Measurements from ENCODE around the gene BRK1. TPM values are rescaled to one million over a fixed set of nuclear protein-coding genes. Genes with fewer than 3 reads are reported as not detected.

The BRK1 gene
- total and polyA plus RNA-seq, 4 donors, result 108 to 184 (median 124) TPM

DNA sequence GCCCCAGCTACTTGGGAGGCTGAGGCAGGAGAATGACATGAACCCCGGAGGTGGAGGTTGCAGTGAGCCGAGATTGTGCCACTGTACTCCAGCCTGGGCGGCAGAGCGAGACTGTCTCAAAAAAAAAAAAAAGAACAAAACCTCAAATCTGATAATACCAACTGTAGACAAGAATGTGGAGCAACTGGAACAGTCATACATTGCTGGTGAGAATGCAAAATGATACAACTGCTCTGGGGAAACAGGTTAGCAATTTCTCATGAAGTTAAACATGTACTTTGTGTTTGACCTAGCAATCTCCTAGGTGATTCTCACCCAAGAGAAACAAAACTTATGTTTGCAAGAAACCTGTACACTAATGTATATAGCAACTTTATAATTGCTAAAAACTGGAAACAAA, 21.7 kb downstream of the BRK1 start:
- 82 to 88% methylated on average over 4 of the region's 4 CpGs for WGBS, 2 donors
- no peak overlapping the region for H3K27ac ChIP-seq (ENCODE audit: low read depth in 1 of 2, low read length in 1 of 2)
- no peaks in the 10 kb centered on the region for H3K27me3 ChIP-seq (ENCODE audit: control insufficient read depth in 3 of 3, insufficient read depth in 3 of 3, low read length in 2 of 3)
- ATAC-seq (ENCODE audit: insufficient read depth, low FRiP score) (no peak), DNase-seq (no peak)
- TF ChIP-seq, protein P1, sequence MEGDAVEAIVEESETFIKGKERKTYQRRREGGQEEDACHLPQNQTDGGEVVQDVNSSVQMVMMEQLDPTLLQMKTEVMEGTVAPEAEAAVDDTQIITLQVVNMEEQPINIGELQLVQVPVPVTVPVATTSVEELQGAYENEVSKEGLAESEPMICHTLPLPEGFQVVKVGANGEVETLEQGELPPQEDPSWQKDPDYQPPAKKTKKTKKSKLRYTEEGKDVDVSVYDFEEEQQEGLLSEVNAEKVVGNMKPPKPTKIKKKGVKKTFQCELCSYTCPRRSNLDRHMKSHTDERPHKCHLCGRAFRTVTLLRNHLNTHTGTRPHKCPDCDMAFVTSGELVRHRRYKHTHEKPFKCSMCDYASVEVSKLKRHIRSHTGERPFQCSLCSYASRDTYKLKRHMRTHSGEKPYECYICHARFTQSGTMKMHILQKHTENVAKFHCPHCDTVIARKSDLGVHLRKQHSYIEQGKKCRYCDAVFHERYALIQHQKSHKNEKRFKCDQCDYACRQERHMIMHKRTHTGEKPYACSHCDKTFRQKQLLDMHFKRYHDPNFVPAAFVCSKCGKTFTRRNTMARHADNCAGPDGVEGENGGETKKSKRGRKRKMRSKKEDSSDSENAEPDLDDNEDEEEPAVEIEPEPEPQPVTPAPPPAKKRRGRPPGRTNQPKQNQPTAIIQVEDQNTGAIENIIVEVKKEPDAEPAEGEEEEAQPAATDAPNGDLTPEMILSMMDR (IDR thresholded peaks at IDR 0.05; ENCODE audit: control extremely low read depth, extremely low read depth), result no peak
- no peak overlapping the region for H3K4me3 ChIP-seq
- no peaks in the 10 kb centered on the region for H3K9me3 ChIP-seq (ENCODE audit: control insufficient read depth in 4 of 4, insufficient read depth in 3 of 4, low read length in 3 of 4)
- H3K4me1 ChIP-seq (ENCODE audit: control insufficient read depth in 5 of 5, insufficient read depth in 5 of 5, low read length in 5 of 5), result no peaks in the 10 kb centered on the region
- H3K36me3 ChIP-seq (ENCODE audit: control insufficient read depth in 4 of 4, insufficient read depth in 4 of 4, low read length in 4 of 4), result no peaks in the 10 kb centered on the region
- no peak overlapping the region for H3K9ac ChIP-seq (ENCODE audit: insufficient read depth in 1 of 2, low read length in 2 of 2)

DNA sequence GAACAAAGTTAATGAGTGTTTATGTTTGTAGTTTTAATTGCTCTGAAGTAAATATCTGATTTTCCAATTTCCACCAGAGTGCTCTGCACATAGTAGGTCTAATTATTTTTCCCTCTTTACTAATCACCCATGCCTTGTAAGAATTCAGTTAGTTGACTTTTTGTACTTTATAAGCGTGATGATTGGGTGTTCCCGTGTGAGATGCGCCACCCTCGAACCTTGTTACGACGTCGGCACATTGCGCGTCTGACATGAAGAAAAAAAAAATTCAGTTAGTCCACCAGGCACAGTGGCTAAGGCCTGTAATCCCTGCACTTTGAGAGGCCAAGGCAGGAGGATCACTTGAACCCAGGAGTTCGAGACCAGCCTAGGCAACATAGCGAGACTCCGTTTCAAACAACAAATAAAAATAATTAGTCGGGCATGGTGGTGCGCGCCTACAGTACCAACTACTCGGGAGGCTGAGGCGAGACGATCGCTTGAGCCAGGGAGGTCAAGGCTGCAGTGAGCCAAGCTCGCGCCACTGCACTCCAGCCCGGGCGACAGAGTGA, 25.6 kb downstream of the BRK1 start:
- ATAC-seq (ENCODE audit: insufficient read depth, low FRiP score), result no peak
- TF ChIP-seq, protein P1 (IDR thresholded peaks at IDR 0.05; ENCODE audit: control extremely low read depth, extremely low read depth), result no peak
- peaks cover 0 to 11% (median 8%) of the 10 kb centered on the region in 5 donors for H3K4me1 ChIP-seq (ENCODE audit: control insufficient read depth in 5 of 5, insufficient read depth in 5 of 5, low read length in 5 of 5)

DNA sequence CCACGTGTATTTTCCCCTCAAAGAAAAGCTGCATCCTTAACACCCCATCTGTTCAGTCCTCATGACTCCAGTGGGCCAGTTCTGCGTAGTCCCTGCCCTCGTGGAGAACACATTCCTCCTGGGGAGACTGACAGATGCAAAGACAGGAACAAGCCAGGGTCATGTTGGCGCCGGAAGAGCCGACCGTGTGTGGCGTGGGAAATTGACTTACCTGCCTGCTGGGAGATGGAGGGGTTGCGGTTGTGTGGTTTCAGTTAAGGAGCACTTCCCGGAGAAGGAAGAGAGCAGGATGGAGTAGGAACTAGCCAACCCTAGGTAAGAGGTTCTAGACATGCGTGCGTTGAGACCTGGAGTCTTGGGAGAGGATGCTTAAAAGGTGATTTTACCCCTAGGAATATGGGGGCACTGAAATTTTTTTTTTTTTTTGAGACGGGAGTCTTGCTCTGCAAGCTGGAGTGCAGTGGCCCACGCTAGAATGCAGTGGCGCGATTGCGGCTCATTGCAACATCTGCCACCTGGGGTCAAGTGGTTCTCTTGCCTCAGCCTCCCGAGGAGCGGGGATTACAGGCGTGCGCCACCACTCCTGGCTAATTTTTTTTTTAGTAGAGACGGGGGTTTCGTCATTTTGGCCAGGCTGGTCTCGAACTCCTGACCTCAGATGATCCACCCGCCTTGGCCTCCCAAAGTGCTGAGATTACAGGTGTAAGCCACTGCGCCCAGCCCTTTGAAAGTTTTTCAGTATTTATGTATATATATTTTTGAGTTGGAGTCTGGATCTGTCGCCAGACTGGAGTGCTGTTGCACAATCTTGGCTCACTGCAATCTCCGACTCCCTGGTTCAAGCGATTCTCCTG, 27.5 kb downstream of the BRK1 start:
- WGBS, 2 donors, result 50 to 58% methylated on average over 29 of the region's 29 CpGs
- H3K27ac ChIP-seq (ENCODE audit: low read depth in 1 of 2, low read length in 1 of 2), result peak overlapping the region in 1 of 2 donors; percentile 3
- no peak overlapping the region for H3K9ac ChIP-seq (ENCODE audit: insufficient read depth in 1 of 2, low read length in 2 of 2)

More for the DNA sequence above, 25.6 kb downstream of the BRK1 start:
- no peak for DNase-seq
- WGBS, 2 donors, result 85 to 86% methylated on average over 23 of the region's 23 CpGs
- Histone ChIP-seq H3K27ac (ENCODE audit: low read depth in 1 of 2, low read length in 1 of 2) (peak overlapping the region in 1 of 2 donors; percentile 59), H3K36me3 (ENCODE audit: control insufficient read depth in 4 of 4, insufficient read depth in 4 of 4, low read length in 4 of 4) (peaks cover 0 to 2% (median 0%) of the 10 kb centered on the region in 4 donors), H3K9ac (ENCODE audit: insufficient read depth in 1 of 2, low read length in 2 of 2) (no peak overlapping the region), H3K27me3 (ENCODE audit: control insufficient read depth in 3 of 3, insufficient read depth in 3 of 3, low read length in 2 of 3) (no peaks in the 10 kb centered on the region), H3K4me3 (no peak overlapping the region), H3K9me3 (ENCODE audit: control insufficient read depth in 4 of 4, insufficient read depth in 3 of 4, low read length in 3 of 4) (no peaks in the 10 kb centered on the region)

More for the DNA sequence above, 27.5 kb downstream of the BRK1 start:
- Histone ChIP-seq H3K9me3 (ENCODE audit: control insufficient read depth in 4 of 4, insufficient read depth in 3 of 4, low read length in 3 of 4) (no peaks in the 10 kb centered on the region), H3K4me1 (ENCODE audit: control insufficient read depth in 5 of 5, insufficient read depth in 5 of 5, low read length in 5 of 5) (peaks cover 0 to 11% (median 8%) of the 10 kb centered on the region in 5 donors), H3K36me3 (ENCODE audit: control insufficient read depth in 4 of 4, insufficient read depth in 4 of 4, low read length in 4 of 4) (peaks cover 0 to 5% (median 2%) of the 10 kb centered on the region in 4 donors), H3K27me3 (ENCODE audit: control insufficient read depth in 3 of 3, insufficient read depth in 3 of 3, low read length in 2 of 3) (no peaks in the 10 kb centered on the region), H3K4me3 (peak overlapping the region; percentile 28)
- ATAC-seq (ENCODE audit: insufficient read depth, low FRiP score), result no peak
- TF ChIP-seq, protein P1 (IDR thresholded peaks at IDR 0.05; ENCODE audit: control extremely low read depth, extremely low read depth), result no peak
- peak in 2 of 3 donors; percentile 10 to 35 for DNase-seq
